Measurements from ENCODE around the gene FBXL15.

FBXL15 gene

DNA sequence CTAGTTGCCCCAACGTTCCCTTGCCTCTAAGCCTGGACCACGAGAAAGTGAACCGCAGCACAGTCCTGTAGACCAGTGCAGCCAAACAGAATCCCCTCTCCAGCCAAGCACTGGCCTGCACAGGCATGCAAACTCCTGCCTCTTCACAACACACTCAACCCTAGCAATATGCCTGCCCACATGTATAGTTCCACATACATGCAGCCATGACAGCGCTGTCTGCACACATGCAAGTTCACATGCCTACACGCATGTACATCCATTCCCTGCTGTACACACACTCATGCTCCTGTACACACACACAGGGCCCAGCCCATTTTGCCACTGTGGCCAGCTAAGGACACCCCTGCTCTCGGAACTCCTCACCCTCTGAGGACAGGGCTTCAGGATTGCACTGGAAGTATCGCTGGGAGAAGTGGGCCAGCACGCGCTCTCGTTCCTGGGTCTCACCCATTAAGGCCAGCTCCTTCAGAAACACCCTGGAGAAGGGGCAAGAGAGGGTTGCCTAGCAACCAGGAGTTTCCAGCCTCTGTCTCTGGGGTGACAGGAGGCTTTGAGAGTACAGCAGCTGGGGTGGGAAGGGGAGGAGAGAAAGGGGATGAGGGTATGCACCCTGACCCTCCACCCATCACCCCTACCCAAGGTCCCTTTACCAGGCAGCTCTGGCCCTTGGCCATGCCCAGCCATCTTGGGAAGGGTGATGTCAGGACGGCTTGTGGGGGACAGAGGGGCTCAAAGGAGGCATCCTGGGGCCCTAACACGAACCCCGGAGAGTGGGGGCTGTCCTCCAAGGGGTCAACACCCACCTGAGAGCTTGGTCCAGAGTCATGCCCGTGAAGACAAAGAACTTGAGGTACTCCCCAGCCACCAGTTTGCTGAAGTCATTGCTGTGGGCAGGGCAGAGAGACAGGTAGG is 9.0 kb upstream of the FBXL15 start:
- no peak for DNase-seq

DNA sequence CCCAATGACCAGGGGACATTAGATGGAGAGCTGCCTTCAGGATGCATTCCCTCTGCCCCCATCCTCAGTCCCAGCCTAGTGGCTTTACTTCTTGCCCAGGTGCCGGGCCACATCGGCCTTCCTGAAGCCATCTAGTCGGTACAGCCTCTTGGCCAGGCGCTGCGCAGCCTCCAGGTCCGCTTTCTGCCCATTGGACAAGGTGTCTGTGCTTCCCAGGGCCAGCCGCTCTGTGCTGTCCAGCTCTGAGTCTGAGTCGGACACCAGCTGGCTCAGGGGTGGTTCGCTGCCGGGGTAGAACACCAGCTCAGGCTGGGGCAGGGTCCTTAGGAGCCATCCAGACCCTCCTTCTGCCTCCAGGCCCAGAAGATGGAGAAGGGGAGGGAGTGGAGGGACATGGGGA is 8.3 kb upstream of the FBXL15 start:
- DNase-seq, result no peak

DNA sequence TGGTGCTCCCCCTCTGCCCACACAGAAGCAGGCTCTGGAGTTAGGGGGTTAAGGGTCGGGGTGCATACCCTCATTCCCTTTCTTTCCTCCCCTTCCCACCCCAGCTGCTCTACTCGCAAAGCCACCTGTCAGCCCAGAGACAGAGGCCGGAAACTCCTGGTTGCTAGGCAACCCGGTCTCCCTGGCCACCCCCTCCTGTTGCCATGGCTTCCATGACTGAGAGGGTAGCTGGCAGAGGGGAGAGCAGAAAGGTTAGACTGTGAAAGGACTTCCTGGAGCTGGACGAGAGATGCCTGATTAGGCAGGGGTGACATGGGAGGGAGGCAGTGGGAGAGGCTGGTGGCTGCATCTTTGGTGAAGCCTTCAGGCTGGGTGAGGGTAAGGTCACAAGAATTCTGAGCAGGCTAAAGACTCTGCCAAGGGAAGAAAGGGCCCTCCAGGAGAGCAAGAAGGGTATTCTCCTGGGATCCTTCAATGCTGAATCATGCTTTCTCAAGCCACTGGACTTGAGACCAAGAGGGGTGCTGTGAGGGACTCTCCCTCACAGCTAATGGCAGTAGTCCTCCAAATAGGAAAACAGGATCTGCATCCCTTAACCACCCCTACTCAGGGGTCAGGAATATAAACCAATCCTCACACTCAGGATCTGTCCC is 7.5 kb upstream of the FBXL15 start:
- DNase-seq, result no peak

DNA sequence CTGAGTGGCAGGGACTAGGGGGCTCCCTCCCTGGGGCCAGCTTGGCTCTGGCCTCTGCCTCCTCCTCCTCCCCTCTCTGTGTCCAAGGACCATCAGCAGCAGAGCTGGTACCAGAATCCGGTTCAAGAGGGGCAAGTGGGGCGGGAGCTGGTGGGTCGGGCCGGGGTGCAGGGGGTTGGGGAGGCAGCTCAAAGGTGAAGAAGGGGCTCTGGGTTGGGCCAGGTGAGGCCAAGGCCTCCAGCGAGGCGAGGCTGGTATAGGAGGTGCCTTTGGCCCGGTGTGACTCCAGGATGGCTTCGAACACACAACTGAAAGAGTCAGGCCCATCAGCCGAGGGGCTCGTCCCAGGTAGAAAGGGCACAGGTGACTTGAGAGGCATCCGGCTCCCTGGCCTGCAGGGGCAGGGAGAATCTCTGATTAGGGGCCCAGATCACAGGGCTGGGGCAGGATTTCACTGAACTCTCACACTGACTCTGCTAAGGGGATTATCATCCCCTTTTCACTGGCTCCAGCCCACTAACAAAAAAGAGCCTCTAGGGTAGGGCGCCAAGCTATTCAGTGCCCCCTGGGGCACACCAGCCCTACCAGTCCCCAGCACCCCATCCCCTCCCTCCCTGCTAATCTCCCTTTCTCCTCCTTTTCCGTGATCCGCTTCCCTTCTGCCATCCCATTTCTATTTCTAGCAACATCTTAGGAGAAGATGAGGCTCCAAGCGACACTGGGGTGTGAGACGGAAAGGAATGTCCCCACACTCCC is 6.7 kb upstream of the FBXL15 start:
- DNase-seq, result no peak

DNA sequence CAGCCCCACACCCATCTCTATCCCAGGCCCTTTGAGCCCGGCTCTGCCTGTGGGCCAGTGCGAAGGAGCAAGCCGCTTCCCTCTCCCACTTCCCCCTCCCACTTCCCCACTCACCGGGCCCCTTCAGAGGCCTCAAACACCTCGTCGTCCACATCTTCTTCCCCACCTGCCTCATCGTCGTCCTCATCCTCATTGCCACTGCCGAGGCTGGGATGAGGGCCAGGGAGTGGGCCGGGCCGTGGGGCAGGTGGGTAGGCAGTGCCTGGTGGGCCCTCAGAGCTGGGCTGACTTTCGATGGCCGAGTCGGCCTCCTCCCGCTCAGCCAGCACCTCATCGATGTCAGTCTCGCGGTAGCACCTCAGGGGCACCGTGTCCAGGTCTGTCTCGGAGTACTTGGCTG is 5.9 kb upstream of the FBXL15 start:
- DNase-seq, result no peak

DNA sequence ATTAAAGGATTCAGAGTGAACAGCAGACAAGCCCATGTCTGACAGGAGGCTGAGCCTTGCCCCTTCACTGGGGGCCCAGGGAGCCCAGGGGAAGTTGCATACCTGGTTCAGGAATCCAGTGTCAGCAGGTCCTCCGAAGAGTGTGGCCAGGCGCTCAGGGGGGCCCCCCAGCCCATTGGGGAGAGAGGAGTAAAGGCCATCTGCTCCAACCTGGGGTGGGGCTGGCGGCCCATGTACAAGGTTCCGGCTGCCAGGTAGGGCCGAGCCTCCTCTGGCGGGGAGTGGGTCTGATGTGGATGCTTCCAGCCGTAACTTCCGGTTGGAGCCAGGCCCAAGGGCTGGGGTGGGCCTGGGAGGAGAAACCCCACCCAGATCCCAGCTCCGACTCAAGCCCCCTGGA is 4.4 kb upstream of the FBXL15 start:
- no peak for DNase-seq

DNA sequence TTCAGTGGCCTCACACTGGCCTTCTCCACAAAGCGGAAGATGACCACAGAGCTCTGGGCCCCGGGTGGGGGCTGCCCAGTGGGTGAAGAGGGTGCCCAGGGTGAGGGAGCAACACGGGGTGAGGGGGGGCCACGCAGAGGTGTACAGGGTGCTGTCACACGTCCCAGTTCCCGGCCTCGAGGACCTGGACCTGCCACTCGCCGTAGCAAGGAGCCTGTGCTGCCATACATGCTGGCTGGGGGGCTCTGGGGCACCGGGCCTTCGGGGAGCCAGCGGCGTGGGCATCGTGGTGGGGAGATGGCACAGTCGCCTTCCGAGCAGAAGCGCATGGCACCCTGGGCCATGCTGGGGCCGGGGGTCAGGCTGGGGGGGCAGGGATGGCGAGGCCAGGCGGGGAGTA is 3.9 kb upstream of the FBXL15 start:
- DNase-seq, result no peak

DNA sequence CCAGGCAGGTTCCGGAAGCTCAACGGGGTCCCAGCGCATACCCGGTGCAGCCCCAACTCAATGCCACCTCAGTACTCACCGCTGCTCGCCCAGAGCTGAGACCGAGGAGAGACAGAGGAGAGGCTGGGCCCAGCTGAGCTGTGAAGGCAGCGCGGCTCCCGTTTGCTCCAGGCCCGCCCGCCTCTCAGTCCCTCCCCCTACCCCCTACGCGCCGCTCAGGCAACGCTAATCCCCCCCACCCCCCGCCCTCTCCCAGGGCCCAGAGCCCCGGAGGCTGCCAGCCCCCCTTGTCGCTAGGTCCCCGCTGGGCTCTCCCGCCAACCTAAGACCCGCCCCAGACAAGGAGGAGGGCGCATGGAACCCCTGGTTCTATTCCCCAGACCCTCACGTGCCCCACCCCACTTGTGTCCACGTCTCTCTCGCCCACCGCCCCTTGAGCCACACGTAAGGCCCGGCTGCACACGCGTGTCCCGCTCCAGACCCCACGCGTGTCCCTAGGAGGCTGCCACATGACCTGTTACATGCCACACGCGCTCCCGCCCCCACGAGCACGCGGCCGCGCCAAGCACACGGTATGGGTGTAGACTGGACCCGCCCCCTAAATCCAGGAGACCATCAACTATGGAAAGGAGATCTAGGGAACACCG is 1.9 kb upstream of the FBXL15 start, which contains the start of gene PSD:
Gene PSD (minus strand): TSS at position 164 of the 647 bp plus-strand sequence. CDS start 1,747 bp downstream, outside the sequence.
- no peak for DNase-seq

DNA sequence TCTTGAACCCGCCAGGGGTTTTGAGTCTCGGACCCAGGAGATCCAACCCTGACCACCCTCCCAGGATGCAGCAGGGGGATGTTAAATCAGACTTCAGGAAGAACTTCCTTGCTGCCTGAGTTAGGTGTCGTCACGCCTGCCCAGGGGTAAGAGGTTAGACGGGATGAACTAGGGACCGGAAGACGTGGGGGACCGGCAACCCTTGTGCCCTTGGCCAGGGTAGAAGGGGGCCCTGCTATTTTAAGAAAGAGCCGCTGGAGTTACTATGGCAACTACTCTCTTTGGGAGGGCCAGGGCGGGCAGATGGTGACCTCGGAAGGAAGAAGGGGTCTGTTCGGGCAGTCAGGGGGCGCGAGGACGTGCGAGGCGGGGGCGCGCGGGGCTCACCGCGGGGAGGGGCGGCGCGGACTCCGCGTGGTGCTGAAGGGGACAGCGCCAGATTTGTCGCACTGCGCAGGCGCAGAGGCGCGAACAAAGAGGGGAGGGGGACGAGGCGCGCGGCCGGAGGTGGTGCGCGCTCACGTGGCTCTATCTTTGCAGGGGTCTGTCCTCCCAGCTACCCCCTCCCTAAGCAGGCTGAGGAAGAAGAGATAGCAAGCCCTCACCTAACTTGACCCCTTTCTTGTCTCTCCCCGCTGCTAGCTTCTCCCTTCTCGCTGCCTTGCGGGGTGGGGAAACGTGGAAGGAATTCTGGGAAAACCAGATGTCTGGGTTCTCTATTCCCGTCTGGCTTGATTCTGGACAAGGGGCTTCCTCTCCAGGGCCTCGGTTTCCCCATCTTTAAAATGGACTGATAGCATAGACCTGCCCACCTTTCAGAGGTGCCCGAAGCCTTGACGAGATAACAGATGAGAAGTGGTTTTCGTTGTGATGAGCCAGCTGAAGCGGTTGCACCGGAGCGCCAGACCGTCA is 1.1 kb upstream of the FBXL15 start:
- DNase-seq, result peak; percentile 61

DNA sequence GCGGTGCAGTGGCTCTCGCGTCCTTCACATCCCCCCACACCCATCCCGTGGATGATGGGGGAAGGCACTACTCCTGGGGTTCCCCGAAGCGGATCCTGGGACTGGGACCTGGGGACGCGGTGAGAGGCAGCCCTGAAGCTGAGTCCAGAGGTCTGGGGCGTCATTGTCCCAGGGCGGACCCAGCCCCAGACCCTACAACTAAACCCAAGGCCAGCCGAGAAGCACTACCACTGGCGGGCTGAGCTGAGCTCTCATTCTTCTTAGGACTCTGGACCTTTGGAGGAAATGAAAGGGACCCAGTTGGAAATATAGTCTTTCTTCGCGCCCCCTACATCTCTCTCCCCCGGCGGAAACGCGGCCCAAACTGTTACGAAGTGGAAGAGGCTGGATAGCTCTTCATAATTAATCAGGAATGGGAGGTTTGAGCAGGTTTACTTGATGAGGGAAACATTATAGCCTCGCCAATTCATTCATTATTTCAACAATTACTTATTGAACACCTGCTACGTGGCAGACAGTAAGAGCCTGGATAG is 389 bp upstream of the FBXL15 start:
- no peak for DNase-seq

DNA sequence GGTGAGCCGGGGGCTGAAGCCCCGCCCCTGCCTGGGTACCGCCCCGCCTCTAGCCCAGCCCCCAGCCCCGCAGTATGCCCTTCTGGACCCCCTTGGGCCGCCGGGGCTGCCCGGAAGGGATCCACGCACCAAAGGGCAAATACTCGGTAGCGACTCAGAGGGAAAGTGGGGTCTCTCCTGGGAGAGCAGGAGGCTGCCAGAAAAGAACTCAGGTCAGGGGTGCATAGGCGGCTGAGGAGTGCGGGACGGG is 796 bp downstream of the FBXL15 start:
- DNase-seq, result no peak

DNA sequence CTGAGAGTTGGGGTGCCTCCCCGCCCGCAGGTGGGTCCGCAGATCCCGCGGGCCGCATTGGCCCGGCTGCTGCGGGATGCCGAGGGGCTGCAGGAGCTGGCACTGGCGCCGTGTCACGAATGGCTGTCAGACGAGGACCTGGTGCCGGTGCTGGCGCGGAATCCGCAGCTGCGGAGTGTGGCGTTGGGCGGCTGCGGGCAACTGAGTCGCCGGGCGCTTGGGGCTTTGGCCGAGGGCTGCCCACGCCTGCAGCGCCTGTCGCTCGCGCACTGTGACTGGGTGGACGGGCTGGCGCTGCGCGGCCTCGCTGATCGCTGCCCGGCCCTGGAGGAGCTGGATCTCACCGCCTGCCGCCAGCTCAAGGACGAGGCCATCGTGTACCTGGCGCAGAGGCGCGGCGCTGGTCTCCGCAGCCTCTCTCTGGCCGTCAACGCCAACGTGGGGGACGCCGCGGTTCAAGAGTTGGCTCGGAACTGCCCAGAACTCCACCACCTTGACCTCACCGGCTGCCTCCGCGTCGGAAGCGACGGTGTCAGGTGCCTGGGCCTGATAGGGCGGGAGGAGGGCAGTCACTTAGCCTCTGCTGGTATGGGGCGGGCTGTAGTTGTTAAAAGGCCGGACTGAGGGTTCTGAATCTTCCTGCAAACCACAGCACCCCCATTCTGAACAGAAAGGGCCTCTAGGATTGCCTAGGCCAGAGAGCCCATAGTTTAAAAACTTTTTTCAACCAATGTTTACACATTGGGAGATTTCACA is 1.3 kb downstream of the FBXL15 start:
- no peak for DNase-seq

DNA sequence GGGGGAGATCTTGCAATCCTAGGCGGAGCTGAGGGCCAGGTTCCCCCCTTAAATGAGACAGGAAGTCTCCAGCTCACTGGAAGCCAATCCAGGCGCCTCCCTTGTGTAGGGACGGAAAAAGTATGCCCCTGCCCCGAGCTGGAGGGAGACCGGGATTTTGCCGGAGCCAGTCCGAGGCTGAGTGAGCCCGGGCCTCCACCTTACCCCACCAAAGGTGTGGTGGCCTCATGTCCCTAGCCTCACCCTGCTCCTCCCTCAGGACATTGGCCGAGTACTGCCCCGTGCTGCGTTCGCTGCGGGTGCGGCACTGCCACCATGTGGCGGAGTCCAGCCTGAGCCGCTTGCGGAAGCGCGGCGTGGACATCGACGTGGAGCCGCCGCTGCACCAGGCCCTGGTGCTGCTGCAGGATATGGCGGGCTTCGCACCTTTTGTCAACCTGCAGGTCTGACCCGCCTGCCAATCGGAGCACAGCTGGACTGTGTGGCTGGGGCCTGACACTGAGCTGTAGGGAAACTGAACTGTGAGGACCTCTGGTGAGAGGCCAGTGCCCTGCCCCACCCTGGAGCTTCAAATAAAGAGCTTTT is 2.0 kb downstream of the FBXL15 start:
- DNase-seq, result no peak

DNA sequence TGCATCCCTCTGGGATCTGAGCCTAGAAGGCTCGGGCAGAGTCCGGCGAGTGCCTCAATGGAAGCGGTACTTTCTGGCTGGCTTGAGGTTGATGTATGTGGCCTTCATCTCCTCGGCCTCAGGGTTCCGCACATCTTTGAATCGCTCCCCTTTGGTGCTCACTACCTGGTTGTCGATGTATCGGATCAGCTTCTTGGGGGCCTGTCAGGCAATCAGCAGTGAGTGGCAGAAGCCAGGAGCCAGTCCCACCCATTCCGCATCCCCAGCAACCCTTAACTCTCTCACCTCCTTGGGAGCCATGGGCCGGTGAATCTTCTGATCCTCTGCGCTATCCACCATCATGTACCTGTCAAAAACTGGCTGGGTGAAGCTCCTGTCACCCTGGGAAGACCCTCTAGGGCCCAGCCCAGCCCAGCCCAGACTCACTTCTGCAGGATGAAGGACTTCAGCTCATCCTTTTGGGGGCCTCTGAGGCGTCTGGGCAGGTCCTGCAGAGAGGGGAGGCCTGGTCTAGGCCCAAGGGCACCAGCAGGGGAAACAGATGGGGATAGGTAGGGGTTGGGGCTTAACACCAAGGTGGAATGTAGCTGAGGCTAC is 2.8 kb downstream of the FBXL15 start:
- DNase-seq, result no peak

DNA sequence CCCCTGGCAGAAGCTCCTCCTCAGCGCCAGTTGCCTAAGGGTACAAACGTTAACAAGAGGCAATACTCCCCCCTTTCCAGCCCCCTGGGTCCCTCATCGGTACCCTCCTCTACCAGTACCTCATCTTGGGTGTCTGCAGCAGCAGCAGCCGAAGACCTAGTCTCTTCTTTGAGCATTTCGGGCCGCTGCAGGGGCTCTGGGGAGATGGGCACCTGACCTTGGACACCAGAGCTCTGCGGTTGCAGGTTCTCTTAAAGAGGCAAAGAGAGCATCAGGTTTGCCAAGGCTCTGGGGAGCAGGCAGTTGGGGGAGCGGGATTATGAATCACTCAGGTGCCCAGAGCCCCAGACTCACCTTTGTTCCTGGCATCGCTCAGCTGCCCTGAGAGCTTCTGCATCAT is 3.5 kb downstream of the FBXL15 start:
- no peak for DNase-seq

DNA sequence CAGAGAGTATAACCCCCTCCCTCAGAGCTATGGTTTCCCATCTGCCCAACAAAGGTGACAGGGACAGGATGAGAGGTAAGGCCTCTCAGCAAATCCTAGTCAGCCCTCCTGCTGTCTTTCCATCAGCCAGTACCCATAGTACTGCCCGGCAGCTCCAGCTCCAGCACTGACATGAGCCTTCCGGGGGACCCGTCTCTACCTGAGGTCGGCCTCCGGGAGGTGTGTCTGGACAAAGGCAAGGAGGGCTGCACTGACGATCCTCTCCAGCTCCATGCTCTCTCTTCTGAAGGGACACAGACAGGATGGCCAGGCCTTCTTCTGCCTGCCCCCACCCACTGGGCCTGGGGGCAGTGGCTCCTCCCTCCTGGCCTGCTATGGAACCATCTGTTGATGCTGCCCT is 4.3 kb downstream of the FBXL15 start:
- no peak for DNase-seq

DNA sequence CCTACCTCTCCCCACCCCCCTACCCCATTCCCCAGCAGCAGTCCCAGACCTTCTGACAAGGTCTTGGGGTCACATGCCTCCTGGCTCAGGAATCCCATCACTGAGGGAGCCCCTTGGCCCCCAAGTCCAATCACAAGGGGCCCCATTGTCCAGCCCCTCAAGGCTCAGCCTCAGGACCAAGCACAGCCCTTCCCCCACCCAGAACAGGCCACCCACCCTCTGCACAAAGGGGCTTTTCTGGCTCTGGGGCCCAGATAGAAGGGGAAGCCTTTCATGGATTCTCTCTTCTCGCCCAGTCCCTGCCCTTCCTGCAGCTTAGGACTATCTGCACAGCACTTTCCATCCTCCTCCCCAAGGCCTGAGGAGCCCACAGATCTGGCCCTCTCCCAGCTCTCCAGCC is 4.8 kb downstream of the FBXL15 start:
- no peak for DNase-seq

DNA sequence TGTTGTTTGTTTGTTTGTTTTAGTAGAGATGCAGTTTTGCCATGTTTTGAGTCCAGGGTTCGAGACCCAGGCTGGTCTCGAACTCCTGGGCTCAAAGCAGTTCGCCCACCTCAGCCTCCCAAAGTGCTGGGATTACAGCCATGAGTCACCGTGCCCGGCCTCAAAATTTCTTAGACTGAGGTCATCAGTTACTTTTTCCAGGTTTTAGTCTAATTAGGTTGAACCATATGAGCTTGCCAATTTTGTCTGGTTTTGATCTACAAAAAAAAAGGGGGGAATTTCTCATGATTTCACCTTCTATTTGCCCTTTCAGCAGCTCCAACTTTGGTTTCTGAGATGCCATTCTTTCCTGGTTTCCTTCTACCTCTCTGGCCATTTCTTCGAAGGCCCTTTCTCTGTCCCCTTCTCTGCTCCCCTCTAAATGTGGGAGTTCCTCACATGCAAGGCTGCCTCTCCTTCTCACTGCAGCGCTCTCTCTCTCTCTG is 6.2 kb downstream of the FBXL15 start:
- DNase-seq, result no peak

DNA sequence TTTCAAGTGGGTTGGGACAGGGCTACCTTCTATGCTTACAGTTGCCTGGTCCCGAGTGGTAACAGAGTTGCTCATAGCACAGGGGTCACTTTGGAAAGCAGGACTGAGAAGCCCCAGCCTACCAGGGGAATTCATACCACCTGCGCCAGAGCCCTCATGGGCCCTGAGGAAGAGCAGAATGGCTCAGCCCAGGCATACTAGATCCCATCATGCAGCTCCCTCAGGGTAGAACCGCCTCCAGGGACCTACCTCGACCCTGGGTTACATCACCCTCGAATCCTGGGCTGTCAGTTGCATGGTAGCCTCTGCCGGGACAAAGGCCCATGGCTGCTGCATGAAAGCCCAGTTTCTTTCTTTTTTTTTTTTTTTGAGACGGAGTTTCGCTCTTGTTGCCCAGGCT is 8.8 kb downstream of the FBXL15 start:
- DNase-seq, result no peak

DNA sequence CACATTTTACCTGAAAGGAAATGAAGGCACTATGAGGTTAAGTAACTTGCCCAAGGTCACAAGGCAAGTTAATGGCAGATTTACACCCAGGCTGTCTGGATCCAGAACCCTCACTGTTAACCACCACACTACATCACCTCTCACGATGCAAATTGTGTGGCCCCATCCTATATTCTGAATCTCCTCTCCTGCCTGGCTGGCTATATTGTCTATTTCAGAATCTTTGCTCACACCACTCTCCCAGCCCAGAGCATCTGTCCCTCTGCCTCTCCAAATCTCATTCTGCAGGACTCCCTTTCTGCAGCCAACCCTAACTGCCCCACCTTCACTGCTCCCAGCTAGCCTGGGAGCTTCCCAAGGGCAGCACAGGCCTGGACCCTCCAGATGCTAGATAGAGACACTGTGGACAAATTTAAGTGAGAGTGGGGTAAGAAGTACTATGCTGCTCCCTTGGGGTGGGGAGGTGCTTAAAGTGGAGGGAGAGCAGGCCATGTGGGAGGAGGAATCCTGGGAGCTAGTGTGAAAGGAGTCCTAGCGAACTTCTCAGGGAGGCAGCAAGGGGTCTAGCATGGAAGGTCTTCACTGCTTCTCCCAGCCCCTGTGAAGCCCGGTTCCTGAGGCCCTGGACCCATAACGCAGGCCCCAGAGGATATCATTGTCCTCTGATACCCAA is 11.0 kb downstream of the FBXL15 start:
- no peak for DNase-seq

All from activated CD4-positive, alpha-beta T cell treated with anti-CD3 and anti-CD28 coated beads for 1 hour (primary cell).